GM23338 (cell line): ENCODE data around the gene PTS. TPM values are rescaled to one million over a fixed set of nuclear protein-coding genes. Genes with fewer than 3 reads are reported as not detected.

Experiments used
- ATAC-seq: fragments of 200-7000 bp; cut with Tn5 transposase; 3 replicates; pipeline ENCODE4 v1.9.1; 2020
- DNase-seq: peaks from one replicate; pipeline ENCODE4 v3.0.0-alpha.2; 2015; ENCODE audit warnings: low spot score
- H2AFZ ChIP-seq: fragments of 200-600 bp; sonication (generic); 2 replicates; pipeline ENCODE4 v1.8.0; 2016; ENCODE audit warnings: antibody characterized with exemption, mild to moderate bottlenecking, moderate library complexity
- H3F3A ChIP-seq: fragments of 200-600 bp; sonication (generic); replicated peaks from 2 replicates; pipeline ENCODE4 v1.8.0; 2017; ENCODE audit warnings: antibody characterized with exemption, mixed run types, low read depth
- H3K27ac ChIP-seq: fragments of 200-600 bp; sonication (generic); 2 replicates; pipeline ENCODE4 v1.6.1; 2016; ENCODE audit warnings: low read depth
- H3K27me3 ChIP-seq: fragments of 200-600 bp; sonication (generic); 2 replicates; pipeline ENCODE4 v1.8.0; 2016; ENCODE audit warnings: mild to moderate bottlenecking, mixed run types, moderate library complexity; ENCODE audit not compliant: insufficient read depth
- H3K36me3 ChIP-seq: fragments of 200-600 bp; sonication (generic); 2 replicates; pipeline ENCODE4 v1.8.0; 2016; ENCODE audit warnings: mild to moderate bottlenecking; ENCODE audit not compliant: insufficient read depth
- H3K4me1 ChIP-seq: fragments of 200-600 bp; sonication (generic); 2 replicates; pipeline ENCODE4 v1.8.0; 2016; ENCODE audit warnings: mild to moderate bottlenecking, moderate library complexity; ENCODE audit not compliant: insufficient read depth
- H3K4me2 ChIP-seq: fragments of 200-600 bp; sonication (generic); 2 replicates; pipeline ENCODE4 v1.7.1; 2017; ENCODE audit warnings: mixed run types
- H3K4me3 ChIP-seq: fragments of 200-600 bp; sonication (generic); 2 replicates; pipeline ENCODE4 v1.6.1; 2016; ENCODE audit warnings: mixed run types
- H3K79me2 ChIP-seq: fragments of 200-600 bp; sonication (generic); replicated peaks from 2 replicates; pipeline ENCODE4 v1.8.0; 2017; ENCODE audit warnings: mild to moderate bottlenecking; ENCODE audit not compliant: insufficient read depth
- H3K9me2 ChIP-seq: fragments of 200-600 bp; sonication (generic); 2 replicates; pipeline ENCODE4 v1.8.0; 2017; ENCODE audit not compliant: insufficient read depth
- H4K20me1 ChIP-seq: fragments of 200-600 bp; sonication (generic); replicated peaks from 2 replicates; pipeline ENCODE4 v1.8.0; 2017; ENCODE audit warnings: mild to moderate bottlenecking; ENCODE audit not compliant: insufficient read depth
- H3K27ac Mint-ChIP-seq: 2 replicates; pipeline ENCODE4 v1.8.0; 2020; ENCODE audit warnings: inconsistent platforms, mild to moderate bottlenecking, moderate library complexity, mixed read lengths
- H3K27me3 Mint-ChIP-seq: 3 replicates; pipeline ENCODE4 v1.8.0; 2022; ENCODE audit warnings: low read depth, mild to moderate bottlenecking, moderate library complexity, mixed read lengths, inconsistent platforms; ENCODE audit not compliant: insufficient read depth, poor library complexity
- H3K36me3 Mint-ChIP-seq: 3 replicates; pipeline ENCODE4 v1.8.0; 2021; ENCODE audit warnings: low read depth, mild to moderate bottlenecking, inconsistent platforms, moderate library complexity, mixed read lengths
- H3K4me1 Mint-ChIP-seq: 3 replicates; pipeline ENCODE4 v1.8.0; 2020; ENCODE audit warnings: mild to moderate bottlenecking, inconsistent platforms, mixed read lengths
- H3K4me3 Mint-ChIP-seq: 3 replicates; pipeline ENCODE4 v1.8.0; 2021; ENCODE audit warnings: moderate library complexity, mild to moderate bottlenecking, inconsistent platforms, mixed read lengths
- H3K9me3 Mint-ChIP-seq: 3 replicates; pipeline ENCODE4 v1.8.0; 2020; ENCODE audit warnings: moderate library complexity, mild to moderate bottlenecking, inconsistent platforms, mixed read lengths
- CREB1 ChIP-seq: fragments of 250-450 bp; sonication (Bioruptor Pico); IDR thresholded peaks from 2 replicates; pipeline ENCODE4 v1.5.0; 2020; ENCODE audit warnings: low read depth, mild to moderate bottlenecking, moderate library complexity
- CTCF ChIP-seq, 2 experiments: fragments of 200-600 bp in 1 of 2; sonication (generic) in 1 of 2; conservative IDR thresholded peaks; 2 replicates each; pipeline versions ENCODE4 v1.5.1 to v1.6.1; 2016 to 2017; ENCODE audit warnings: antibody characterized with exemption in 2 of 2, low read depth in 2 of 2, mild to moderate bottlenecking in 2 of 2, moderate library complexity in 1 of 2
- EZH2phosphoT487 ChIP-seq: fragments of 200-600 bp; sonication (generic); IDR thresholded peaks from one replicate; pipeline ENCODE4 v1.8.1; 2018; ENCODE audit warnings: antibody characterized with exemption; ENCODE audit not compliant: unreplicated experiment
- JUNB ChIP-seq: IDR thresholded peaks from one replicate; pipeline ENCODE4 v1.6.1; 2016; ENCODE audit warnings: antibody characterized with exemption; ENCODE audit not compliant: unreplicated experiment
- POLR2AphosphoS5 ChIP-seq: IDR thresholded peaks from 2 replicates; pipeline ENCODE4 v1.6.1; 2016; ENCODE audit warnings: antibody characterized with exemption, low read depth
- REST ChIP-seq: IDR thresholded peaks from one replicate; pipeline ENCODE4 v1.6.1; 2018; ENCODE audit warnings: antibody characterized with exemption; ENCODE audit not compliant: unreplicated experiment
- STAT1 ChIP-seq: IDR thresholded peaks from one replicate; pipeline ENCODE4 v1.6.1; 2016; ENCODE audit warnings: antibody characterized with exemption; ENCODE audit not compliant: unreplicated experiment
- ZNF331 ChIP-seq: fragments of 250-450 bp; sonication (Bioruptor Pico); IDR thresholded peaks from 2 replicates; pipeline ENCODE4 v1.5.0; 2020; ENCODE audit warnings: low read depth, mild to moderate bottlenecking, moderate library complexity
- polyA plus RNA-seq: library from polyadenylated mRNA; unstranded; fragments of >200 nt; fragmentation: Nextera tagmentation; extraction: Ambion mirVana; gene quantifications from 2 replicates; pipeline ENCODE4 v1.2.1, GENCODE V29; 2016
- total RNA-seq: library from RNA; depleted of rRNA; stranded (reverse); fragments of >200 nt; shearing (Covaris generic); gene quantifications from 2 replicates; pipeline ENCODE4 v1.2.3, GENCODE V29; 2014

Gene PTS
- total and polyA plus RNA-seq, 2 experiments from 2014 or later, result 19.9 to 85.5 TPM

GRCh38 chr11:112206071-112206470 is 20.2 kb upstream of the PTS start (continued):
- TF ChIP-seq JUNB (no peak), EZH2phosphoT487 (no peak)

- H3K4me1 ChIP-seq, result no peaks in the 10 kb centered on the region
- no peak overlapping the region for H2AFZ ChIP-seq
- no peak overlapping the region for H3K27ac ChIP-seq
- Mint-ChIP-seq H3K4me1 (no peaks in the 10 kb centered on the region), H3K4me3 (no peak overlapping the region), H3K27me3 (no peaks in the 10 kb centered on the region), H3K36me3 (no peaks in the 10 kb centered on the region), H3K9me3 (peaks cover 4% of the 10 kb centered on the region; the same call in 2 of the 3 replicates), H3K27ac (no peak overlapping the region)
- no peaks in the 10 kb centered on the region for H3F3A ChIP-seq
- H3K9me2 ChIP-seq, result no peaks in the 10 kb centered on the region
- H3K36me3 ChIP-seq, result no peaks in the 10 kb centered on the region
- H3K4me3 ChIP-seq, result no peak overlapping the region
- no peaks in the 10 kb centered on the region for H4K20me1 ChIP-seq
- TF ChIP-seq JUNB, result no peak
- TF ChIP-seq POLR2AphosphoS5, result no peak
- no peak overlapping the region for H3K4me2 ChIP-seq
- no peaks in the 10 kb centered on the region for H3K27me3 ChIP-seq
- no peaks in the 10 kb centered on the region for H3K79me2 ChIP-seq
- no peak for ATAC-seq
- DNase-seq, result no peak
Observed at GRCh38 chr11:112210890-112211289, 15.3 kb upstream of the PTS start.

GRCh38 chr11:112211536-112211935 is 14.7 kb upstream of the PTS start:
- Histone ChIP-seq H3K36me3 (no peaks in the 10 kb centered on the region), H4K20me1 (no peaks in the 10 kb centered on the region), H3K79me2 (no peaks in the 10 kb centered on the region), H2AFZ (no peak overlapping the region), H3K27me3 (no peaks in the 10 kb centered on the region), H3K27ac (no peak overlapping the region), H3K4me1 (no peaks in the 10 kb centered on the region), H3K9me2 (no peaks in the 10 kb centered on the region), H3F3A (no peaks in the 10 kb centered on the region), H3K4me2 (no peak overlapping the region), H3K4me3 (no peak overlapping the region)
- no peak for DNase-seq
- Mint-ChIP-seq H3K4me1 (no peaks in the 10 kb centered on the region), H3K27ac (no peak overlapping the region), H3K27me3 (no peaks in the 10 kb centered on the region), H3K36me3 (no peaks in the 10 kb centered on the region), H3K9me3 (peaks cover 3% of the 10 kb centered on the region; the same call in 2 of the 3 replicates), H3K4me3 (no peak overlapping the region)
- ATAC-seq, result no peak
- TF ChIP-seq CREB1 (CRISPR knock-in tag) (no peak), CTCF (conservative IDR thresholded peaks at IDR 0.05; ENCODE audit: low read depth in 2 of 2) (no peak), ZNF331 (CRISPR knock-in tag) (no peak), REST (no peak), STAT1 (no peak), POLR2AphosphoS5 (no peak), EZH2phosphoT487 (no peak)
